Measurements from ENCODE around the gene SARDH. TPM values are rescaled to one million over a fixed set of nuclear protein-coding genes. Genes with fewer than 3 reads are reported as not detected.

The SARDH gene
- total RNA-seq, 4 donors from 2014 or later, result 0.39 to 2.9 (median 0.59) TPM

DNA sequence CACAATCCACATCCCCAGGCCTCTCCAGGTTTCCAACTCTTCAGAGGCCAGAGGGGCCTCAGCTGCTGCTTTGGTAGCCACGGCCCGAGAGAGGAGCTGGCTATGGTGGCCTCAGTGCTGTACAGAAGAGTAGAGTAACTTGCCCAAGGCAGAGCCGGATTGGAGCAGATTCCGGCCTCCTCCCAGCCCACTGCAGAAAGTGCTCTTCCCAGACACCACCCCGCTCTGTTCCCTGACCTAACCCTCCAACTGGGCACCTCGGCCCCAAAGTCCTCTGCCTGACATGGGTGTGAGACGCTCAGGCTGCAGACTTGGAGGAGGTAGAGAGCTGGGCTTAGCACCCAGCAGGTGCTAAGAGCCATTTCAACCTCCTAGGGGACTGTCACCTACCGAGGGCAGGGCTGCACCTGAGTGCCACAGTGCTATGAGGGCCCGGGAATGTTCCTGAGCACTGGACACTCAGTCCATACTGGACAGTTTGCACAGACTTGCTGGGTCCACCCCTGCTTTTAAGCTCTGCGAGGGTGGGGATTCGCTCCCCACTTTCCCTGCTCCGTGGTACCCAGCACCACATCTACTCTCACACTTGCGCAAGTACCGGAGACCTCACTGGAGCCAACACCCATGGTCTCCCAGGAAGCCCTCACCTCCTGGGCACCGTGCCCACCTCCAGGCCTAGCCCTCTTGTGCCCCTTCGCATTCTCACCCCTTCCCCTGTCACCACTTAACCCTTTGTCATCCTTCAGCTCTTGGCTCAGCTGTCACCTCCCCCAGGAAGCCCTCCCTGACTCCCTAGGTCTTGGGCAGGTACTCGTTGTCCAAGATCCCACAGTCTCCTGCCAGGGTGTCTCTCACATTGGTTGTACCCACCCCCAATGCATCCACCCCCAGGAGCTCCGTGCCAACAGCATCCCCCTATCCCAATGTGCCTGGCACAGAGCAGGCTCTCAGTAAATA is 52.2 kb downstream of the SARDH start:
- intact Hi-C loops (cut with DNase I; ENCODE audit: low total_unique reads) (no loop called here), in situ Hi-C loops (cut with MboI; ENCODE audit: low sequenced_read_pairs in 4 of 4) (no loop called here)
- Histone ChIP-seq H3K27ac (no peak overlapping the region), H3K9me3 (no peaks in the 10 kb centered on the region), H3K36me3 (no peaks in the 10 kb centered on the region), H3K27me3 (no peaks in the 10 kb centered on the region), H3K4me1 (no peaks in the 10 kb centered on the region), H3K4me3 (no peak overlapping the region)
- DNase-seq (no peak), ATAC-seq (no peak)
- no peak for TF ChIP-seq POLR2A (IDR thresholded peaks at IDR 0.05)
- TF ChIP-seq, protein P1, sequence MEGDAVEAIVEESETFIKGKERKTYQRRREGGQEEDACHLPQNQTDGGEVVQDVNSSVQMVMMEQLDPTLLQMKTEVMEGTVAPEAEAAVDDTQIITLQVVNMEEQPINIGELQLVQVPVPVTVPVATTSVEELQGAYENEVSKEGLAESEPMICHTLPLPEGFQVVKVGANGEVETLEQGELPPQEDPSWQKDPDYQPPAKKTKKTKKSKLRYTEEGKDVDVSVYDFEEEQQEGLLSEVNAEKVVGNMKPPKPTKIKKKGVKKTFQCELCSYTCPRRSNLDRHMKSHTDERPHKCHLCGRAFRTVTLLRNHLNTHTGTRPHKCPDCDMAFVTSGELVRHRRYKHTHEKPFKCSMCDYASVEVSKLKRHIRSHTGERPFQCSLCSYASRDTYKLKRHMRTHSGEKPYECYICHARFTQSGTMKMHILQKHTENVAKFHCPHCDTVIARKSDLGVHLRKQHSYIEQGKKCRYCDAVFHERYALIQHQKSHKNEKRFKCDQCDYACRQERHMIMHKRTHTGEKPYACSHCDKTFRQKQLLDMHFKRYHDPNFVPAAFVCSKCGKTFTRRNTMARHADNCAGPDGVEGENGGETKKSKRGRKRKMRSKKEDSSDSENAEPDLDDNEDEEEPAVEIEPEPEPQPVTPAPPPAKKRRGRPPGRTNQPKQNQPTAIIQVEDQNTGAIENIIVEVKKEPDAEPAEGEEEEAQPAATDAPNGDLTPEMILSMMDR (IDR thresholded peaks at IDR 0.05 in 4 of 5, conservative IDR thresholded peaks at IDR 0.05 in 1 of 5), result no peak

DNA sequence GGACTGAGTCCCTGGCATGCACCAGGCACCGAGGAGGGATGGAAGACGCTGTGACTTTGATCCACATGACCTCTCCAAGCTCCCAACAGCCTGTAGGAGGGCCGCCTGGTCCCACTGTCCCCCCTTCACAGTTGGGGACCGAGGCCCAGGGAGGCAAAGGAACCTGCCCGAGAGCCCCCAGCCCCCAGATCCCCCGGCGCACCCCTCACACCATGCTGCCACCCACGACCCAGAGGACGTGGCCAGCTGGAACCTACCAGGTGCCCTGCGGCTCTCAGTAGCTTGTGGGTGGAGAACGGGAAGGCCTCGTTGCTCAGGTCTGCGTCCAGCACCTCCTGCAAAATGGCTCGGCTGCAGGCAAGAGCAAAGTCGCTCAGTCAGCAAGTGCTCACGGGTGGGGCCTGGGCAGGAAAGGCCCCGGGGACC is 53.2 kb downstream of the SARDH start:
- in situ Hi-C loops (cut with MboI; ENCODE audit: low sequenced_read_pairs in 4 of 4), result no loop called here
- DNase-seq (no peak), ATAC-seq (no peak)
- Histone ChIP-seq H3K4me3 (no peak overlapping the region), H3K27ac (no peak overlapping the region), H3K9me3 (no peaks in the 10 kb centered on the region), H3K36me3 (no peaks in the 10 kb centered on the region), H3K4me1 (no peaks in the 10 kb centered on the region), H3K27me3 (no peaks in the 10 kb centered on the region)
- TF ChIP-seq, protein P1 (IDR thresholded peaks at IDR 0.05 in 4 of 5, conservative IDR thresholded peaks at IDR 0.05 in 1 of 5), result no peak
- intact Hi-C loops (cut with DNase I; ENCODE audit: low total_unique reads), result no loop called here

DNA sequence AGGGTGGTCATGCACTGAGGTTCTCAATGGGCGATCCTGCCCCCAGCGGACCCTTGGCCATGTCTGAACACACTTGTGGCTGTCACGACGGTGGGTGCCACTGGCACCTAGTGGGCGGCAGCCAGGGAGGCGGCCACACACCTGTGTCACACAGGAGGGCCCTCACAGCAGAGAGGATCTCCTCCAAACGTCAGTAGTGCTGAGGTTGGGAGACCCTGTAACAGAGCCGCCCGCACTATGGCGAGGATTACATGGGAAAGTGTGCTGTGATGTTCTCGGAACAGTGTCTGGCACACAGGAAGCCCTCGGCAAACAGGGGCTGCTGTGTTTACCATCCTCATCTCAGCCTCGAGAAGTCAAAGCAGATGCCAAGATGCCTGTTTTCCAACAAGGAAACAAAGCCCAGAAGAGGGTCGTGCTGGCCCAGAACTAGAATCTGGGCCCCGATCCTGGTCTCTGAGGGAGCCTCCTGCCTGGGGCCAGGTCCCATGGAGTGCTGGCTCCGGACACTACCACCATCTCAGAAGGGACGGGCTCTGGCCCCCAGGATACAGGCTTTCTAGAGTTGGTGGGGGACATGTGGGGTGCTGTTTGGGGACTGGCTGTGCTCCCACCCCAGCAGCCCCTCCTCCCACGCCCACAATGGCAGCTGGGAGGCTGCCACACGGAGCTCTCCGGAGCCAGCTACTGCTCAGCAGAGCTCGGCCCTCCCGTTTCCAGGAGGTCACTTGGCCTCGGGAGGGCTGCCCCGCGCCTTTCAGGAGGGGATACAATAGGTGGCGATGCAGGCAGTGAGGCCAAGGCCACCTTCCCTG is 53.8 kb downstream of the SARDH start:
- Histone ChIP-seq H3K36me3 (no peaks in the 10 kb centered on the region), H3K4me1 (peaks cover under 1 to 4% of the 10 kb centered on the region in 2 donors), H3K27me3 (no peaks in the 10 kb centered on the region), H3K9me3 (no peaks in the 10 kb centered on the region), H3K27ac (peak overlapping the region in 3 of 4 donors; percentile 16 to 57 (median 21)), H3K4me3 (no peak overlapping the region)
- intact Hi-C loops (cut with DNase I; ENCODE audit: low total_unique reads), result no loop called here
- no peak for ATAC-seq
- in situ Hi-C loops (cut with MboI; ENCODE audit: low sequenced_read_pairs in 4 of 4), result no loop called here
- TF ChIP-seq POLR2A (IDR thresholded peaks at IDR 0.05), result no peak
- TF ChIP-seq, protein P1 (IDR thresholded peaks at IDR 0.05 in 4 of 5, conservative IDR thresholded peaks at IDR 0.05 in 1 of 5), result no peak
- DNase-seq, result no peak

DNA sequence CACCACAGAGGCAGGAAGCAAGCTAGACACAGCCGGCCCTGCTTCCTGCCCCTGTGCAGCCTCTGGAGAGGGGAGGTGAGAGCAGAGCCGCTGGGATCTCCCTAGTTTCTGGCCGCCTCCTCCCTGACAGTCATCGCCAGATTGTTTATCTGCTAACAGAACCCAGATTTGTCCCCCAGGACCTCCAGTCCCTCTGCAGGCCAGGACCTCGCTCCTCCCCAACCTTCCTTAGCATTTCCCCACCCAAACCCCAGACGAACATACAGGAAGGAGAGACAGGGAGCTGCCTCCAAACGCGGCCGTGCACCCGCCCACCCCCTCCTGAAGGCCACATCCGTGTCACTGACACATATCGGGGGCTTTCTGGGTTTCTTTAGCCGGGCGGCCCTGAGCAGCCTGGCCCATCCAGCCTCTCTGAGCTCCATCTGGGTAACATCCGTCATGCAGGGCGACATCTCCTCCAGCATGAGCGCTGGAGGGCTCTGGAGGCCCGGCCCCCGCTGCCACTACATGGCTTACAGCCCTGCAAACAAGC is 54.5 kb downstream of the SARDH start:
- no peaks in the 10 kb centered on the region for H3K36me3 ChIP-seq
- H3K9me3 ChIP-seq, result no peaks in the 10 kb centered on the region
- peak in 1 of 2 donors; percentile 30 for ATAC-seq
- DNase-seq, result peak in 1 of 2 donors; percentile 30
- no peaks in the 10 kb centered on the region for H3K27me3 ChIP-seq
- peaks cover 4 to 6% of the 10 kb centered on the region in 2 donors for H3K4me1 ChIP-seq
- intact Hi-C loops (cut with DNase I; ENCODE audit: low total_unique reads) (no loop called here), in situ Hi-C loops (cut with MboI; ENCODE audit: low sequenced_read_pairs in 4 of 4) (no loop called here)
- no peak overlapping the region for H3K4me3 ChIP-seq
- peak overlapping the region in 3 of 4 donors; percentile 16 to 57 (median 21) for H3K27ac ChIP-seq
- TF ChIP-seq, protein P1 (IDR thresholded peaks at IDR 0.05 in 4 of 5, conservative IDR thresholded peaks at IDR 0.05 in 1 of 5), result no peak
- no peak for TF ChIP-seq POLR2A (IDR thresholded peaks at IDR 0.05)
